GM21526 (cell line): ENCODE measurements around the gene NTRK1.

ENCODE experiments used
- ATAC-seq: cut with Tn5 transposase; IDR thresholded peaks from one replicate; pipeline ENCODE4 v1.9.1; 2021; ENCODE audit warnings: moderate library complexity; ENCODE audit not compliant: unreplicated experiment, low FRiP score

The NTRK1 gene

DNA sequence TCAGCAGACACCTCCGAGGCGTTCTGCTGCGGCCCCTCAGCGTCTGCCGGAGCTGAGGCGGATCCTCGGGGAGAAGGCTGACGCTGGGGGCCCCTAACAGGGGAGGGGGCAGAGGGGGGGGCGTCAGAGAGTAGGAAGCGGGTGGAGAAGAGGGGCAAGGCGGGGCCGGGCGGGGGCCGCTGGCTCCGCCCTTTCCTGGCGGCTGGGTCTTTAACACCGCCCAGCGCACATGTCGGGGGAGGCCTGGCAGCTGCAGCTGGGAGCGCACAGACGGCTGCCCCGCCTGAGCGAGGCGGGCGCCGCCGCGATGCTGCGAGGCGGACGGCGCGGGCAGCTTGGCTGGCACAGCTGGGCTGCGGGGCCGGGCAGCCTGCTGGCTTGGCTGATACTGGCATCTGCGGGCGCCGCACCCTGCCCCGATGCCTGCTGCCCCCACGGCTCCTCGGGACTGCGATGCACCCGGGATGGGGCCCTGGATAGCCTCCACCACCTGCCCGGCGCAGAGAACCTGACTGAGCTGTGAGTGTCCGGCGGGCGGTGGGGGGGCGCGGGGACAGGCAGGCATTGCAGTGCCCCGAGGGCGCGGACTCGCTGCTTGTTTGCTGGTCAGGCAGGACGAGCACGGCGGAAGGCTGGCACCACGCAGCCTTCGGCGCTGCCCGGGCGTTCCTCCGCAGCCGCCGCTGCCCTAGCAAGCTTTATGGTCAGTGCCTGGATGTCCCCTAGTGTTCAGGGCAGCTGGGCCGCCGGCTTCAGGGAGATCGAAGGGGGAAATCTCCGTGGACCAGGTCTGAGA lies at the start of gene NTRK1:
Gene NTRK1, plus strand, starts transcription at position 238 of the 796 bp plus-strand sequence. Its CDS starts 70 bp downstream, at position 308.
- no peak for ATAC-seq

DNA sequence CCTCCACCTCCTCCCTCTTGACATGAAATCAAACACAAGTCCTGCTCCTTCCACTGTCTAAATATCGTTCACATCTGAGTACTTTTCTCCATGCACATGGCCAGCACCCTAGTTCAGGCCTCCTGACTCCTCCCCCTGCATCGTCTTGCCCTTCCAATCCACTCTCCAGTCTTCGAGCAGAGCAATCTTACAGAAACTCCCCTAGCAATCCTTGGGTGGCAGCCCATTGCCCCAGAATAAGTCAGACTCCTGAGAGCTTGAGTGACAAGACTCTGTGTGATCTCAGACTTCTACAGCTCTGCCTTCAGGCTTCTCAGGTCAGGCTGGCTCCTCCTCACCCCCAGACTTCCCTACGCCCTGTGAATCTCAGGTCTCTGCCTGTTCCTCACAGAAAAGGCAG lies 49.5 kb upstream of the NTRK1 start:
- ATAC-seq, result no peak

DNA sequence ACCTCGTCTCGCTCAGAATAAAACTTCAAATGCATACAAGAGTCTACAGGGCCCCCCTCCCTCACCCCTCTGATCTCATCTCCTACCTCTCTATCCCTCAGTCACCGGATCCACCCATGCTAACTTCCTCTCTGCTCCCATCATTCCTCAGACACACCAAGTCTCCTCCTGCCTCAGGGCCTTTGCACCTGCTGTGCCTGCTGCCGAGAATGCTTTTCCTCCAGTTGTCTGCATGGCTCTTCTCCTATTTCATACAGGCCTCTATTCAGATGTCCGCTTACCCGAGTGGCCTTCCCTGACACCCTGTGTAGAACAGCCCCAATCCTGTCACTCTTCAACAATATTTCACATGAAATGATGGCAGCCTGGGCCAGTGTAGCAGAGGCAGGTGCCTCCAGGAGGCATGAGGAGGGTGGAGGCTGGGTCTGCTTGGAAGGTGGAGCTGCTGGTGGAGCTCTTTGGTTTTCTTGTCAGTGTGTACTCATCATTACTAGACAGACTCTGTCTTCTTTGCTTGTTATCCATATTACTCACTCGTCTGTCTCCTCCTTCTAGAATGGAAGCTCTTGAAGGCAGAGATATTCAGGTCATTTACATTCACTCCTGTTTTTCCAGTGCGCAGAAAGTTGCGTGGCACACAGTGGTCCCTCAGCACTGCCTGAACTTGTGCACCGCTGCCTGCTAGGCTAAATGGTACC lies 48.2 kb upstream of the NTRK1 start:
- ATAC-seq, result no peak

DNA sequence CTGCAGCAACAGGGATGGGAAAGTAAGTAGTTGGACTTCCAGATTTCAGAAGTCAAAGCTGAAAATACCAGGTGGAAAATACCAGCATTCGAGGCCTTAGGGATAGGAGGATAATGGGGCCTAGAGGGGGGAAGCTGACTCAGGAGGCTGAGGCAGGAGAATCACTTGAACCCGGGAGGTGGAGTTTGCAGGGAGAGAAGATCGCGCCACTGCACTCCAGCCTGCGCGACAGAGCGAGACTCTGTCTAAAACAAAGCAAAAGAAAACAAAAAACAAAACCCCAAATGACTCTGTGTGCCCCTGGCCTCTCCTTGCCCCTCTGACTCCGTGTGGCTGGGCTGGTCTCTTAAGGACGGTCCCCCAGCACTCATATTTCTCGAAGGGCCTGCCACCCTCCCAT lies 47.4 kb upstream of the NTRK1 start:
- no peak for ATAC-seq

DNA sequence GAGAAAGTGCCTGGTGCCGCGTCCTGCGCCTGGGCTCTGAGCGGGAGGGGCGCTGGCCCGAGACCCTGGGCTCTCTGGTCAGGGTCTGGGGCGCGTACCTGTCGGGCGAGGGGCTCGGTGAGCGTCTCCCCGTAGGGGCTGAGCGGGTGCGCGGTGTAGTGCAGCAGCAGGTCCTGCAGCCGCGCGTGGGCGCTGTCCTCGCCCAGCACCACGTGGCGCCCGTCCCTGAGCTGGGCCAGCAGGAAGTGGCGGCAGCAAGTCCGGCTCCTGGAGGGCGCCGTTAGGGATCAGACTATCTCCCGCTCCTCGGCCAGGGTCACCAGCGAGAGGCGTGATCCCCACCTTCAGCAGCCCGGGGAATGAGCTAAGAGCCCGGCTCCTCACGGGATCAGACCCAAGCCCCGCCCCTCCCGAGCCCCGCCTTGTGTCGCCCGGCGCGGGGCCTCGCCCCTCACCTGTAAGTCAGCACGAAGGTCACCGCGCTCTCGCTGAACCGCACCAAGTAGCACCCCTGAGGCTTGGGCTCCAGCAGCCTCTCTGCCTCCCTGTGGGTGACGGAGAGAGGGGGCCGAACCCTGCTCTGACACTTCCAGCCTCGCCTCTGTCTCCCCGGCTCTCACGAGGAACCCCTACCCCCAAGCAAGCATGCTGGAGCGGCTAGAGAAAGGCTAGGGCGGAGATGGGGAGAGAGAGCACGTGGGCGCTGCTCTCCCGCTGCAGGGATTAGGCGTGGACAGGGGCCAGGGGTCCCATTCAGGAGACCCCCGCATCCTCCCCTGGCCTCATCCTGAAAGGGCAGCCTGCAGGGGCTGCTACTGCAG lies 46.7 kb upstream of the NTRK1 start:
- no peak for ATAC-seq

DNA sequence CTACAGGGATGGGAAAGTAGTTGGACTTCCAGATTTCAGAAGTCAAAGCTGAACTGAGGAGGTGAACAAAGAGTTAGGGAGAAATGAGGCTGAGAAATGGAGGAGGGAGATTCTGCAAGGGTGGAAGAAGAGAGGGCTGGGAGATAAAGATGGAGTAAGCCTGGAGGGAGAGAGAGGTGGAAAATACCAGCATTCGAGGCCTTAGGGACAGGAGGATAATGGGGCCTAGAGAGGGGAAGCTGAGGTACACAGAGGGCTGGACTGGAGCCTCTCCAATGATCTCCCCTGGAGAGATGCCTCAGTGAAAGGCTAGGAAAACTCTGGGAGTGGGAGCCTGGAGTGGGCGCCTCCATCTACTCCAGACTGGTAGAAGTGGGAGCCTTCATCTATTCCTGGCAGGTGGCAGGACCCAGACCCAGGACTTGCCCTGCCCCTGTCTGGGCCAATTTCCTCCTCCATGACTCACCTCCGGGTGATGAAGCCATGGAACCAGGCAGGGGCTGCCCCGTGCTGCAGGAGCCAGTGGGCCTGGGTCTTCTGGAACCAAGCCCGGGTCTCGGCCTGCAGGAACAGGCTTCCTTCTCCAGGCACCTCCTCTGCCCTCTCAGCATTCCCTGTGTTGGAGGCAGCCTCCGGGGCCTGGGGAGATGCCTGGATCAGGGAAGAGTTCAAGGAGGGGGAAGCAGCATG lies 45.9 kb upstream of the NTRK1 start:
- ATAC-seq, result no peak

DNA sequence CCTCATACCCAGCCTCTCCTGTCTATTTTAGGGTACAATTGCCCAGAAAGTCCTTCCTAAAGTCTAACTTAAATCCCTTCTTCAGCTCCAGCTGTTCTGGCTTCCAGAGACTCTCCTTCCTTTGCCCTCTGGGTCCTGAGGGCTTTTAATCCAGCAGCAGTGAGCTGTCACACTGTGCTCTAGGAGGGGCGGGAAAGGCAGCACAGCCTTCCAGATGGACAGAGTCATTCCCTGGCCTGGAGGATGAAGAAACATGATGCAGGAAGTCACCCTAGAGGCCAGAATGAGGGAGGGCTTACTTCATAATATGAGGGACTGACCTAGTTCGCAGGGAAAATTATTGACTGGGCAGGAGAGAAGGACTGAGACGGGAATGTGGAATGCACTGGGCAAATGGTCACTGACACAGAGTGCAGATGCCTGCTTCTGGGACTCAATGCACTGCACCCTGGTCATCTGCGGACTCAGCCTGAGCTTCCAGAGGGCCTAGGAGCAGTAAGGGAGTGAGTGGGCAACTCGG lies 45.3 kb upstream of the NTRK1 start:
- ATAC-seq, result no peak

DNA sequence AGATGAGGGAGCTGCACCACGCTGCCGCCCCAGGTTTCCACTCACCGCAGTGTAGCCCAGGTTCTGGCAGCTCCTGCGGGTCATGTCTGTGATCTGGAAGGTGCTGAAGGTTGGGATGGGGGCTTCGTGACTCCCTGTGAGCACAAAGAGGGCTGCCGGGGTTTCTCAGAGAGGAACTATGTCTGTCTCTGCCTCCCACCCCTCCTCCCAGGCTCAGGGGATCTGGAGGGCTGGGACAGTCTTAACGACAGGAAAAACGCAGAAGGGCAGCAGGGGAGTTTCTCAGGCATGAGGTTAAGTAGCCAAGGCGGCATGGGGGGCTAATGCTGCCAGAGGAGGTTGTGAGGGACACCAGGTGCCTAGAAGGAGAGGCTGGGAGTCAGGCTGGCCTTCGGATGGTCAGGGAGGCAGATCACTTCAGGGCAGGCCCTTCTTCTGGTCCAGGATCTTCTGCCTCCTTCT lies 44.7 kb upstream of the NTRK1 start:
- ATAC-seq, result no peak

DNA sequence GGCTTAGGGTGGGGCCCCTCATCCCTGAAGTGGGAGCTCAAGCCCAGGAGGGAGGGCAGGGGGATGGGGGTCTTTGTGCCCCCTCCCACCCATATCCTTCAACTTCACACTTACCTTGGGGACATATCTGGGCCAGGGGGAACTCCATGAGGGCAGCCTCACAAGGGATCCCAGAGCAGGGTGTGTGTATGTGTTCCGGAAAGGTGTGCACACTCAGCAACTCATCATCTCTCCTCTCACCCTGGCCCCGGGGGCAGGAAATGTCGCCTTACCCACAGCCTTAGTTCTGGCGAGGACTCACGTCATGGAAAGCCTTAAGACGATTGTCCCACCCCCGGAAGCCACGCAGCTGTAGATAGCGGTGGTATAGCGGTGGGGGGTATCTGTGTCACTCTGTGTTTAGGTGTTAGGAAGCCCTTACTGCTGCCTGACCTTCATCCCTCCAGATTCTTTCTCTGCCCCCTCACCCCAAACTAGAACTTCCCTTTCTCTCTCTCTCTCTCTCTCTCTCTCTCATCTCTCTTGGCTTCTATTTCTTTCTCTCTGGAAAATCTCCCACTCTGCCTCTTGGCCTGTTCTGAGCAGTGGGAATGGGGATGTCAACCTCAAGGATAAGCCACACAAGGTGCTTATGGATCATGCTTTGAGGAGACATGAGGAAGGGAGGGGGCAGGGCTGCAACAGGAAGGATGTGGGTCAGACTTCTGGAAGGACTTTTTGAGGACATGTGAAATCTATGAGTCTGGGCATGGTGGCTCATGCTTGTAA lies 43.9 kb upstream of the NTRK1 start, which contains the start of gene SH2D2A:
Gene SH2D2A, minus strand, starts transcription at position 288 of the 768 bp plus-strand sequence. Its CDS starts 140 bp downstream, at position 148.
- ATAC-seq, result peak; percentile 63

DNA sequence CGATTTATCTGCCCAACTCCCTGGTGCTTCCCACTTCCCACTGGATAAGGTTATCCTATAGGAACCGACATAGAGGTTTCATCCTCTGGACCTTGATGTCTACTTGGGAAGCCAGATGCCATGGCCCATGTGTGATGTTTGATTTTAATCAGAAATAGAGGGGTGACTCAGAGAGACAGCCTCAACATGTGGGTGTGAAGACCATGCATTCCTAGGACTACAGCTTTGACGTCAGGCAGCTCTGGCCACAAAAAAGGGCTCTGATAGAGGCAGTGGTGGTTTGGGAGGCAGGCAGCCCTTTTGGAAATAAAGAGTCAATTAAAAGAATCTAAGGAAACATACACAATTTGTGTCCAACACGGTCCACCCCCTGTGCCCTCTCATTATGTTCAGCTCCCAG lies 38.9 kb upstream of the NTRK1 start:
- no peak for ATAC-seq

DNA sequence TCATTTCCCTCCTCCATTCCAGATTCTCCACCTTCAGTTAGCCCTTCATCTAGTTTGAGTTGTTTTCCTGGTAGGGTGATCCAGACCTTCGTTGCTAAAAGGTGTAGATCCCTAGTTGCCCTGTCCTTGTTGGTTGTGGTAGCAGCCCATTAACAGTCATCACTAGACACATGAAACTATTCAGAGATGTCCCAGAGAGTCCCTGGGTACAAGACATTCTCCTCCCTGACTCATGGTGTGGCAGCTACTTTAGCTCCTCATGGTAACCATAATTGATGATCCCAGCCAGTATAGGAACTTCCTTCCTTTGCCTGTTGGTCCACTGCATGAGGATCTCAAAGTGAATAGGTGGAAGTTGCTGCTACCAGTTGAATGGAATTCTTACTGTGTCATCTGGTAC lies 38.0 kb upstream of the NTRK1 start:
- ATAC-seq, result no peak

DNA sequence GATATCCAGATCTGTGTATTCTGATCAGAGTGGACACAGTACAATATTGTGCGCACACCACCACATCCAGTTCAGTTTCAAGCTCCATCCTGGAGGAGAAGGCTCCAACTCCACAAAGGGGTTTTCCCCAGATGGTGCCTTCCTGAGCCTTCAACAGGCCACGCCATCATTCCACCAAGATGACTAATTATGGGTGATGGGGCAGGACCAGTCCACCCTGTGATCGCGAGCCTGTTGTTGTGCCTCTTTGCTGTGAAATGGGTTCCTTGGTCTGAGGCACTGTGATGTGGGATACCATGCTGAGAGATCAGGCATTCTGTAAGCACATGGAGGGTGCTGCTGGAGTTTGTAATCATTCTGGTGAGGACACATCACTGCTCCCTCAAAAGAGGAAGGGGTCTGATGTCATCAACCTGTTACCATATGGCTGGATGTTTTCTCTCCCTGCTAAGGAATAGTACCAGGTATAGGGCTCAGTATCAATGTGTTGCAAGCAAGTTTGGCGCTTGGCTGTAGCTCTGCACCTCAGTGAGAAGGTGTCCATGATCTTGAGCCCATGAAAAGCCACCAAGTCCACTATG lies 37.4 kb upstream of the NTRK1 start:
- no peak for ATAC-seq

DNA sequence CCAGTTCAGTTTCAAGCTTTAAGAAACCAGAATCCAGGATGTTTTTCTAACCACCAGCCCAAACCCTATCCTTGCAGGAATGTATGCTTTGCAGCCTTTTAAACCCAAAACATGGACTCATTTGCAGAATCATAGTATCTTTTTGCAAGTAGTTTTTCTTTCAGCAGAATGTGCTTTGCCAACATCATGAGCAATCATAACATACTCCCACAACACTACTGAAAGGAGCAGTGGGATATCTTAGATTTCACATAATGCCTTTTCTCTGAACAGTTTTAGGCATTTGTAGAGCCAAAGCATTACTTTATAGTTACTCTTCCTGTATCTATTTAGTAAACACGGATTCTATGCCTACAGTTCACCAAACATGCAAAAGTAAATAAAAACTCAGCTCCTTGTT lies 34.0 kb upstream of the NTRK1 start:
- ATAC-seq, result no peak

DNA sequence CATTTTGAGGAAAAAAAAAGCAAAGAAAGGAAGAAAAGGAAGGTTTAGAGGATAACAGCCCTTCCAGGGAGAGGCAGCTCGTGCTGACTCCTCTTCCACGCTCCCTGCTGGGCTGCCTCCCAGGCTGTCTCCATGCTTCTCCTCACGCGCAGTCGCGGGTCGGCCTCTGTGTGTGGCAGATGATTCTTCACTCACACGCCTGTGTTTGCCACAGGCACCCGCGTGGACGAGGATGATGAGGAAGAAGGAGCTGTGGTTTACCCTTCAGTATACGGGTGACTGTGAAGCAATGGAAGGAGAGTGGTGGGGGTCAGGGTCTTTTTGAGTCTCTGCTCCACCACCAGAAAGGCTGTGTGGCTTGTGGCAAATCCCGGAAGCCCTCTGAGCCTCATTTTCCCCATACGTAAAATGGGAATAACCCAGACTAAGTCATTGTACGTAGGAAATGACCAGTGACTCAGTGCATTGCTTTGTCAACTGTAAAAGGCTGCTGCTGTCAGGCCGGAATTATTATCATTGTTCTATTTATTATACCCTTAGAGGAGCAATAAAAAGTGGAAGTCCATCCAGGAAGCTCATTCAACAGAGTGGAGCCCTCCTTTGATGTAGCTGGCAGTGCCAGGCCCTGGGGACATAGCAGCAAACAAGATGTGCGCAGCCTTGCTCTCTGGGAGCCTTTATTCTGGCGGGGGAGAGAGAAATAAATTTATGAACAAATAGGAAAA lies 32.1 kb upstream of the NTRK1 start:
- ATAC-seq, result no peak

DNA sequence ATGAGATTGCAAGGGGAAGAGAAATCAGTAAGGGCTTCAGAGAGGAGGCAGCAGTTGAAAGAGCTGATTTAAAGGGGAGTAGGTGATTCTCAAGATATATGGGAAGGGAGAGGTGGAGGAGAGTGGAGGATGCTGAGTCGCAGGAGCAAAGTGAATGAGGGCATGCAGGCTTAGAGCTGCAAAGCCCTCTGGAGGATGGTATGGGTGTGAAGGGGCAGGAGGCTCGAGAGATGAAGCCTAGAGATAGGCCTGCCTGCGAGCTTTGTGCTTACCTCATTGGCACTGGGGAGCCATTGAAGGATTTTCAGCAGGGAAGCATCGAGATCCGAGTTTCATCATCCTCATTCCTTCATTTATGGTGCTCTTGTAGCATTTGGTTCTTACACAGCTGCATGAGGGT lies 28.2 kb upstream of the NTRK1 start:
- ATAC-seq, result no peak

DNA sequence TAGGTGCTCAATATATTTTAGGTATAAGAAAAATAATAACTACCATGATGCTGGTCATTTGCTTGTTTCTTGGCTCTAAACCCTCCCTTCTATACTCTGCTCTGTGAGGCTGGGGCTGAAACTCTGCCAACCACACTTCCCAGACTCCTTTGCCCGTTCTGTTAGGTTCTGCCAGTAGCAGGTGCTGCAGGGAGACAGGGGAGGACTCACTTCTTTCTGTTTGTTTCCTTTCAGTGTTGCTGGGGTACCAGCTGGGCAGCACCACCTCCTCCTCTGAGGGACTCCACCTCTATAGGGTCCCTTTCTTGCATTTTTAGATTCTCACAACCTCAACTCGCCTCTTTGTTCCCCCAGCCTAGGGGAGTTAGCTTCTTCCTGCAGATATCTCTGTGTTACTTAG lies 27.1 kb upstream of the NTRK1 start:
- no peak for ATAC-seq

DNA sequence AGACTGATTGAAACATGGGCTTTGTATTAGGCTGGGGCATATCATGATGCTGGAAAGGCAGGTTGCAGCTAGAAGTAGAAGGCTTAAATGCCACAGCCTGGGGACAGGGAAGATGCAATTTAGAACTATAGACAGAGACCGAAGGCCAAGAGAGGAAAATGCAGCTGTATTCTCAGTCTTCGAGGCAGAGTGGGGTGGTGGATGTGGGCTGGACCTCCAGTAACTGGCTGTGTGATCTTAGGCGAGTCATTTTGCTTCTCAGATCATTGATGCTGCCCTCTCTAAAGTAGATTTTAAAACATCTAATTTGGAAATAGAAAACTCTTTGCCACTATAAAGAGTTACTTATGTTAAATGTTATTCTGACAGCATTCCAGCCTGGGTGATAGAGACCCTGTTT lies 26.3 kb upstream of the NTRK1 start:
- ATAC-seq, result no peak

DNA sequence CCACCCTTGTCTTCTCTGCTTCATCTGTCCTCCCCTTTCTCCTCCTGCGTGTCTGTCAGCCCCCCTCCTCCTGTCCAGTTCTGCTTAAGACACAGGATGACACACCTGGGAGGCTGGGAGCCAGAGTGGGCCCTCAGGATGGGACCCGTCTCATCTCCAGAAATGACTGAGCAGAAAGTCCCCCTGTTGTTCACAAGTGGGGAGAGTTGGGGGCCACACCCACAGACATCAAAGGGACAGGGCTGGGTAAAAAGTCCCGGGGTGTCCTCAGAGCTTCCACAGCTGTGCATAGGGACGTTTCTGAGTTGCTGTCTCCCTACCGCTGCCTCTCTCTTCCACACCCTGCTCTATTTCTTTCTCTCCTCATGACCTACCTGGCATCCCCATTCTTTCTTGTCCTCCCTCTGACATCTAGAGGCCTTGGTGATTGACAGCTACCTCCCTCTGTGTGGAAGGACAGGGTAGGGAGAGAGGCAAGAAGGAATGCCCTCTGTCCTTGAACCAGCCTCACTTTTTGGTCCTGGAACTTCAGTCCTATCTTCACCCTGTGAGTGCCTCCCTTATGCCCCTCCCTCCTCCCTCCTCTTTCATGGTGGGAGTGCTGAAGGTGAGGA lies 24.5 kb upstream of the NTRK1 start:
- no peak for ATAC-seq
